GM18526 (cell line): ENCODE results near the gene COX4I1.

ENCODE experiments used
- POLR2A ChIP-seq: IDR thresholded peaks from 3 replicates; pipeline ENCODE4 v1.6.1; 2011; ENCODE audit not compliant: insufficient read length; ENCODE audit errors: extremely low read depth

COX4I1 gene

GRCh38 chr16:85806539-85806938 lies 7.0 kb downstream of the COX4I1 start:
- TF ChIP-seq POLR2A = no peak

GRCh38 chr16:85808926-85809325 lies 9.4 kb downstream of the COX4I1 start:
- no peak for TF ChIP-seq POLR2A

- TF ChIP-seq POLR2A = no peak
These were observed 10.2 kb downstream of the COX4I1 start for GRCh38 chr16:85809645-85810044.

DNA sequence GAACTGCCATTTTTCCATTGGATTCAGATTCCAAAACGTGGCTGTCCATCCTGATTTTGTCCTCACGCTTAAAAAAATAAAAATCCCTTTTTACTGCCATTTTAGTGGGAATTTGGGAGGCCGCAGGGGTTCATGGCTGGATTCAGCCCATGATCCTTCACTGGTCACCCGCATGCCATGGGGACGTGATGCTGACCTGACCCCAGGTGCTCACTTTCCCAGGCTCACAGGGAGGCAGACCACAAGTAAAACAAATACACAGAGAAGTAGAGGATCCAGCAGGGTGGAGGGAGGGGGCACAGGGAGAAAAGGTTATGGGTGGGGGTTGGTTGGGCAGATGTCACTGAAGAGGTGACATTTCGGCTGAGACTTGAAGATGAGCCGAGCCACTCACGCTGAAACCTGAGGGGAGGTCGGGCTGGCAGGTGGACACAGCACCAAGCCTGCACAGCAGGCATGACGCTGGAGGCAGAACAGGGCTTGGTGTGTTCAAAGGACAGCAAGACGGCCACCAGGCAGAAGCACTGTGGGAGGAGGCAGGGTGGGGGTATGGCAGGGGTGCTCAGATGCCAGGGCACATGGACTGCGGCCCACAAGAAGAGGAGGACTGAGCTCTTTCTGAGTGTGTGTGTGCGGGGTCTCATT lies 10.7 kb downstream of the COX4I1 start:
- no peak for TF ChIP-seq POLR2A

GRCh38 chr16:85810742-85811115 lies 11.2 kb downstream of the COX4I1 start:
- TF ChIP-seq POLR2A = no peak

DNA sequence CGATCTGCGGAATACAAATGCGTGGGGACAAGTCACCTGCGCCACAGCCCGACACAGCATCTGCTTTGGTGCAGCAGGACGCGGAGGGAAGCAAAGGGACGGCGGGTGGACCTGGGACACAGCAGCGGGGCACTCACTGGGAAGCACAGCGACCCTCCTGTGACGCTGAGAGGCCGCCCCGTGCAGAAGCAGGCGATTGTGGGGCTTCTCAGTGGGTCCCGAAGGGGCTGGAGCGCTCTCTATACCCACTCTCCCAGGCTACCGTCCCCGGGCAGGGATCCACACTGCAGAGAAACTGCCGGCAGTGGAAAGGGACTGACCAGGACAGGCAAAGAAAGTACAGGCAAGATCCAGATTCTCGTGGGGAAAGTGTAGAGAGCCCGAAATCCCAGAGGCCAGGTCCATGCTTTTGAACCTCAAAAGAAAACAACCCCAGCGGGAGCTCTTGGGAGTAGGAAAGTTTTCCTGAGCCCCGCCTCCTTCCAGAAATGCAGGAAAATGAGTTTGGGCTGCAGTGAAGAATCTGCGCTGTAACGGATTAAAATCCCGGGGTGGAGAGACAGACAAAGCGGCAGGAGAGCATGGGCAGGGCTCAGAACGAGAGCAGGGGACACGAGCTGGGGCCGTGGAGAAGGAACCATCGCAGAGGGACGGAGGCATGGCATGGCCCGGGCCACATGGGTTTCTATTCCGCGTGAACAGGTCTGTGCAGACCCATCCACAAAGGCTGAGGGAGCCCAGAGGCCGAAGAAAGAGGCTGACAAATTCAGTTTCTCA lies 12.7 kb downstream of the COX4I1 start:
- no peak for TF ChIP-seq POLR2A

DNA sequence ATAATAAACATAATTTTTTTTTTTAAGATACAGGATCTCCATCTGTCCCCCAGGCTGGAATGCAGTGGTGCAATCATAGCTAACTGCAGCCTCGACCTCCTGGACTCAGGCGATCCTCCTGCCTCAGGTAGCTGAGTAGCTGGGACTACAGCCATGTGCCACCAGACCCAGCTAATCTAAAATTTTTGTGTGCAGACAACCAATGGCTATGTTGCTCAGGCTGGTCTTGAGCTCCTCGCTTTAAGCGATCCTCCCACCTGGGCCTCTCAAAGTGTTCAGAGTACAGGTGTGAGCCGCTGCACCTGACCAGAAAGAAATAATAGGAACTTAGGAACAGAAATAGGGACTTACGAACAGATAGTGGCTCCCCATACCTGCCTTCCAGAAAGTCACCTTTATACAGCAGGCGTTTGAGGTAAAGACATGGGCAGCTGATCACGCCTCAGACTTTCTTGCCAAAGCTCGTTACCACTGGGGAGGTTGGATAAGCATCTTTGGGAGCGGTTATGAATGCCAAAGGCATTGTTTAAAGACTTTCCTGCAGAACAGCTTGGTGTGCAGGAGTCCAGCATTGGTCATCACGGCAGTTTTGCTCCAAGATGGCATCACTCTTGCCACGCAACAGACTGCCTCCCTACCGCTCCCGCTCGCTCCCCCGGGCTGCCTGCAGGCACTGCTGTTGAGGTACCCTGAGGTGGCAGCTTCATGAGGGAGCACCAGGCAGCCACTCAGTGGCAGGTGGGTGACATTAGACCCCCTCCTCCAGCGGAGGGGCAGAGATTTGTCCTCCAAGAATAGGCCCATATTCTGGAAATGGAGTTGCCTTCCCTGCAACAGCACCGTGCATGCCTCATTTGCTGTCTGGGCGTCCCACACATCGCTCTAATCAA lies 13.6 kb downstream of the COX4I1 start:
- no peak for TF ChIP-seq POLR2A

GRCh38 chr16:85816159-85816558 lies 16.7 kb downstream of the COX4I1 start:
- no peak for TF ChIP-seq POLR2A

- TF ChIP-seq POLR2A = no peak
These were observed 19.8 kb downstream of the COX4I1 start for GRCh38 chr16:85819245-85819644.

- TF ChIP-seq POLR2A = no peak
These were observed 20.3 kb downstream of the COX4I1 start for GRCh38 chr16:85819771-85820170.

DNA sequence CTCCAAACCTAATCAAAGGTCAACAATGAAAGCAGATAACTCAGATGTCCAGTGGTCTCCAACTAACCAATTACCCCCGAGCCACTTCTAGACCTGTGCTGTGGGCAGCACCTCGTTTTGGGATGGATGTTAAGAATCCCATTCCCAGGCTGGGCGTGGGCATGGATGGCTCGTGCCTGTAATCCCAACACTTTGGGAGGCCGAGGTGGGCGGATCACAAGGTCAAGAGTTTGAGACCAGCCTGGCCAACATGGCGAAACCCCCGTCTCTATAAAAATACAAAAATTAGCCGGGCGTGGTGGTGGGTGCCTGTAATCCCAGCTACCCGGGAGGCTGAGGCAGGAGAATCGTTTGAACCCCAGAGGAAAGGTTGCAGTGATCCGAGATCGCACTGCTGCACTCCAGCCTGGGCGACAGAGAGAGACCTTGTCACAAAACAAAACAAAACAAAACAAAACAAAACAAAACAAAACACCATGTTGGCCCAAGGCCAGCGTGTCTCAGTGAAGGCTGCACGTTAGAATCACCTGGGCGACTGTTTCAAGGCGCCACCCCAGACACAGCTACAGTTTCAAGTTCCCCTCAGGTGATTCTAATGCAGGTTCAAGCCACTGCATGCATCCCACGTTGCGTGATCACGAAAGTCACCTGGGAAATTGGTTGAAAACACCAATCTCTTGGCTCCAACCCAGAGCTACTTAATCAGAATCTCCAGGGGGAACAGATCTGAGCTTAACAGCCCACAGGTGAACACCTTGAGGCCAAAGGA lies 21.3 kb downstream of the COX4I1 start:
- TF ChIP-seq POLR2A = no peak

DNA sequence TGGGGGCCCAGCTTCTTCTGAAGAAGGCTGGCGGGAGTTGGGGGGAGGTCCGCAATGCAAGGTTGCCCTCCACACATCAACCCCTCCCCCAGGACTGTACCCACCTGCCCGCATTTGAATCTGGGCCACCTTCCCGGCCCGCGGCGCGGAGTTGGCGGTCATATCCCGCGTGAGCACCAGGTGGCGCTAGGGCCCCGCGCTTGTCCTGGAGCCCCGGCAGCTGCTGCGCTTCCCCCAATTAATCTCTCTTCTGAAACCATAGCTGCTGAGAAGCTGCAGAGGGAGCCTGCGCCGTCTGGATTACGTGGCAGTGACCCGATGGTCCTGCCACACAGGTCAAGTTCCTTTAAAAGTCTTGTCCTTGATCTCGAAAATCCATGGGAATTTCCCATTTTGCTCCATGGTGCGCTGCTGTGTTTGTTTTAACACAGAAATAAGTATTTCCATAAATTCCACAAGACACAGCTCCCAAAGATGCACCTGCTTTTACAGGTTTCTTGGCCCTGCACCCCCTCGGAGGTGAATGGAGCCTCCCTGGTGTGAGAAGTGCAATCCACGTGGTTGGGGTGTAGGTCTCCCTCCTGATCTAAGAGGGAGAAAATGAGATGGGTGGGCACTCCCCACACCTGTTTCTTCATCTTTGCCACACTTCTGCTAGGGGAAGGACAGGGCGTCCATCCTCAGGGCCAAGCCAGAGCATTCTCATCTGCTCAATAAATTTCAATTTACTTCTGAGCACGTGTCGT lies 22.1 kb downstream of the COX4I1 start:
- no peak for TF ChIP-seq POLR2A

DNA sequence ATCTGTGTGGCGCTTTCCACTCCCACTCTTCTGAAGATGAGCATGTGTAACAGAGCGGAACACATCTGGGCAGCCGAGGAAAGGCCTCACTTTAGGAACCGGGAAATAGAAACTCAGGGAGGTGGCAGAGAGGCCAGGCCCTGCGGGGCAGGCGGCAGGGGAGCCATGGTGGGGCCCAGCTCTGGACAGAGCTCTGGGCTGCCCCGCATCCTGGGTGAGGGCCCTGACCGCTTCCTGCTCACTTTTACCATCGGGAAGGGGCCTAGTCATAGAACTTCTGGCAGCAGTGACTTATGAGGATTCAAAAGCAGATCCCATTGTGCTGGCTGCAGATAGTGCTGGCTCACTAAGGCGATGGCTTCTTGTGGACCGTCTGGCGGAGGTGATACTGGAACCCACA lies 22.6 kb downstream of the COX4I1 start:
- TF ChIP-seq POLR2A = no peak

GRCh38 chr16:85823328-85823920 lies 23.9 kb downstream of the COX4I1 start:
- no peak for TF ChIP-seq POLR2A
